Tibial nerve (tissue), 3 donors: ENCODE results near the gene TBC1D5.

Experiments used
- POLR2A ChIP-seq, 2 donors: fragments of 450-650 bp; IDR thresholded peaks; one replicate each; pipeline ENCODE4 v1.6.1; 2017; ENCODE audit warnings: antibody characterized with exemption in 2 of 2, mild to moderate bottlenecking in 2 of 2, moderate library complexity in 2 of 2
- TF ChIP-seq, protein P1 (sequence below), 5 experiments: fragments of 200-600 bp in 3 of 5; fragments of 450-650 bp in 2 of 5; sonication (generic) in 3 of 5; IDR thresholded peaks; one replicate each; pipeline ENCODE4 v1.5.1; 2016 to 2019; ENCODE audit warnings: antibody characterized with exemption in 5 of 5, mild to moderate bottlenecking in 3 of 5, moderate library complexity in 2 of 5

DNA sequence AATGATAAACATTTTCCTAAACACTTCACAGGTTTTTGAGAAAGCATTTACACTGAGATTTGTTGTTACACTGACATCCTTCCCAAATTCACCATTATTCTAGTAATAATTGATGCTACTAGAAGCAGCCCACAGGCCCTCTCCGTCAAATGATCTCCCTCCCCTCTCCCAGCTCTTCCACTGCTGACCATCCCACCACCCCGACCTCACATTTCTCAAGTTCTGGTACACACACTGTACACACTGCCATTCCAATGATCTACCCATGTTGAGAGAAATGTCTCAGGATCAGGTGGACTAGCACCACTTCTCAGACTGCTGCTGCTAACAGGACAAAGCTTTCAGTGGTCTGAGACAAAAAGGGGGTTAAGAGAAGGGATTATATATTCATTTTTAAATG is 3.5 kb downstream of the TBC1D5 start:
- no peak for TF ChIP-seq POLR2A (IDR thresholded peaks at IDR 0.05)
- TF ChIP-seq, protein P1, sequence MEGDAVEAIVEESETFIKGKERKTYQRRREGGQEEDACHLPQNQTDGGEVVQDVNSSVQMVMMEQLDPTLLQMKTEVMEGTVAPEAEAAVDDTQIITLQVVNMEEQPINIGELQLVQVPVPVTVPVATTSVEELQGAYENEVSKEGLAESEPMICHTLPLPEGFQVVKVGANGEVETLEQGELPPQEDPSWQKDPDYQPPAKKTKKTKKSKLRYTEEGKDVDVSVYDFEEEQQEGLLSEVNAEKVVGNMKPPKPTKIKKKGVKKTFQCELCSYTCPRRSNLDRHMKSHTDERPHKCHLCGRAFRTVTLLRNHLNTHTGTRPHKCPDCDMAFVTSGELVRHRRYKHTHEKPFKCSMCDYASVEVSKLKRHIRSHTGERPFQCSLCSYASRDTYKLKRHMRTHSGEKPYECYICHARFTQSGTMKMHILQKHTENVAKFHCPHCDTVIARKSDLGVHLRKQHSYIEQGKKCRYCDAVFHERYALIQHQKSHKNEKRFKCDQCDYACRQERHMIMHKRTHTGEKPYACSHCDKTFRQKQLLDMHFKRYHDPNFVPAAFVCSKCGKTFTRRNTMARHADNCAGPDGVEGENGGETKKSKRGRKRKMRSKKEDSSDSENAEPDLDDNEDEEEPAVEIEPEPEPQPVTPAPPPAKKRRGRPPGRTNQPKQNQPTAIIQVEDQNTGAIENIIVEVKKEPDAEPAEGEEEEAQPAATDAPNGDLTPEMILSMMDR (IDR thresholded peaks at IDR 0.05) = no peak
